HEK293T (cell line): ENCODE measurements around the gene OSTC.

Experiments
- ARNT ChIP-seq: fragments of 450-650 bp; IDR thresholded peaks from 2 replicates; pipeline ENCODE4 v1.6.1; 2017; ENCODE audit warnings: mild to moderate bottlenecking
- BHLHE40 ChIP-seq: fragments of 450-650 bp; IDR thresholded peaks from 2 replicates; pipeline ENCODE4 v1.6.1; 2016; ENCODE audit warnings: mild to moderate bottlenecking, moderate library complexity, borderline replicate concordance
- CTBP1 ChIP-seq: fragments of 450-650 bp; IDR thresholded peaks from 2 replicates; pipeline ENCODE4 v1.6.1; 2016; ENCODE audit warnings: borderline replicate concordance
- ELF4 ChIP-seq: fragments of 450-650 bp; IDR thresholded peaks from 2 replicates; pipeline ENCODE4 v1.6.1; 2017; ENCODE audit warnings: antibody characterized with exemption
- FOXA1 ChIP-seq: fragments of 450-650 bp; IDR thresholded peaks from 2 replicates; pipeline ENCODE4 v1.6.1; 2016; ENCODE audit warnings: mild to moderate bottlenecking
- FOXK2 ChIP-seq: fragments of 450-650 bp; IDR thresholded peaks from 2 replicates; pipeline ENCODE4 v1.6.1; 2016; ENCODE audit warnings: mild to moderate bottlenecking
- FOXM1 ChIP-seq: fragments of 450-650 bp; IDR thresholded peaks from 2 replicates; pipeline ENCODE4 v1.6.1; 2017; ENCODE audit warnings: mild to moderate bottlenecking, borderline replicate concordance
- HDGF ChIP-seq: fragments of 450-650 bp; IDR thresholded peaks from 2 replicates; pipeline ENCODE4 v1.6.1; 2017; ENCODE audit warnings: antibody characterized with exemption, borderline replicate concordance
- L3MBTL2 ChIP-seq: fragments of 450-650 bp; conservative IDR thresholded peaks from 2 replicates; pipeline ENCODE4 v1.6.1; 2016; ENCODE audit warnings: mild to moderate bottlenecking
- LEF1 ChIP-seq: fragments of 450-650 bp; IDR thresholded peaks from 2 replicates; pipeline ENCODE4 v1.6.1; 2017; ENCODE audit warnings: mild to moderate bottlenecking, borderline replicate concordance
- NFRKB ChIP-seq: fragments of 450-650 bp; IDR thresholded peaks from 2 replicates; pipeline ENCODE4 v1.6.1; 2016; ENCODE audit warnings: mild to moderate bottlenecking, moderate library complexity
- SP1 ChIP-seq: fragments of 450-650 bp; IDR thresholded peaks from 2 replicates; pipeline ENCODE4 v1.6.1; 2017
- TARDBP ChIP-seq: fragments of 450-650 bp; IDR thresholded peaks from 2 replicates; pipeline ENCODE4 v1.6.1; 2016
- ZNF384 ChIP-seq: fragments of 450-650 bp; IDR thresholded peaks from 2 replicates; pipeline ENCODE4 v1.6.1; 2016

- TF ChIP-seq ELF4, result no peak
- TF ChIP-seq FOXK2, result no peak
- no peak for TF ChIP-seq TARDBP
- TF ChIP-seq SP1, result no peak
- no peak for TF ChIP-seq FOXA1
- no peak for TF ChIP-seq FOXM1
- no peak for TF ChIP-seq CTBP1
- no peak for TF ChIP-seq NFRKB
- TF ChIP-seq LEF1, result no peak
- no peak for TF ChIP-seq L3MBTL2
- TF ChIP-seq BHLHE40, result no peak
- no peak for TF ChIP-seq HDGF
- TF ChIP-seq ARNT, result no peak
- TF ChIP-seq ZNF384, result no peak
These were observed 24.1 kb downstream of the OSTC start for GRCh38 chr4:108674356-108674977.
